ENCODE data around the gene USP15.

DNA sequence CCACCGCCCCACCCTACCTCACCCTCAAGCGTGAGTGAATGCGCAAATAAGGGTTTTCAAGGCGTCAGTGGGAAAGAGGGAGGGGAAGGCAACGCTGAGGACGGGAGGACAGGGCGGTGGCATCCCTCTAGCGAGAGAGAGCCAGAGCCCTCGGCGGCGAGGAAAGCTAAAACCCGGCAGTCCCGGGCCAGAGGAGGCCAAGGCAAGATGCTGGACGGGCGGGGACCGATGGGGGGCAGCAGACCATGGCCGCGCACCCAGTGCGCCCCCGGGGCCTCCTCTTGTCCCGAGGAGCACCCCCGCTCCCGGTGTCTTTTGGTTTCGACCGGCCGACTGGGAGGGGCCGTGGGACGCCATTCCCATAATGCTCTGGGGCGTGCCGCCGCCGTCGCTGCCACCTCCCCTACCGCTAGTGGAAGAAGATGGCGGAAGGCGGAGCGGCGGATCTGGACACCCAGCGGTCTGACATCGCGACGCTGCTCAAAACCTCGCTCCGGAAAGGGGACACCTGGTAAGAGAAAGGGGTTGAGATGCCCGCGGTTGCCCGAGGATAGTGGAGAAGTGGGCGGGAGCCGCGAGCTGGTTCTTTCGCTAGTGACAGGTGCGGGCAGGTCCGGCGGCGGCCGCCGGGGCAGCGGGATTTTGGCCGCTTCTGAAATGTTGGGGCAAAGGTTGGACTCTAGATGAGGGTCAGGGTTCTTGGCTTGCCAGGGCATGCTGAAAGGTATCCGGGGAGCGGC, at the start of gene USP15:
- TF ChIP-seq, protein P1, sequence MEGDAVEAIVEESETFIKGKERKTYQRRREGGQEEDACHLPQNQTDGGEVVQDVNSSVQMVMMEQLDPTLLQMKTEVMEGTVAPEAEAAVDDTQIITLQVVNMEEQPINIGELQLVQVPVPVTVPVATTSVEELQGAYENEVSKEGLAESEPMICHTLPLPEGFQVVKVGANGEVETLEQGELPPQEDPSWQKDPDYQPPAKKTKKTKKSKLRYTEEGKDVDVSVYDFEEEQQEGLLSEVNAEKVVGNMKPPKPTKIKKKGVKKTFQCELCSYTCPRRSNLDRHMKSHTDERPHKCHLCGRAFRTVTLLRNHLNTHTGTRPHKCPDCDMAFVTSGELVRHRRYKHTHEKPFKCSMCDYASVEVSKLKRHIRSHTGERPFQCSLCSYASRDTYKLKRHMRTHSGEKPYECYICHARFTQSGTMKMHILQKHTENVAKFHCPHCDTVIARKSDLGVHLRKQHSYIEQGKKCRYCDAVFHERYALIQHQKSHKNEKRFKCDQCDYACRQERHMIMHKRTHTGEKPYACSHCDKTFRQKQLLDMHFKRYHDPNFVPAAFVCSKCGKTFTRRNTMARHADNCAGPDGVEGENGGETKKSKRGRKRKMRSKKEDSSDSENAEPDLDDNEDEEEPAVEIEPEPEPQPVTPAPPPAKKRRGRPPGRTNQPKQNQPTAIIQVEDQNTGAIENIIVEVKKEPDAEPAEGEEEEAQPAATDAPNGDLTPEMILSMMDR (conservative IDR thresholded peaks at IDR 0.05; ENCODE audit: low read depth, low read length), result peak; percentile 90
- TF ChIP-seq RAD21 (IDR thresholded peaks at IDR 0.05; ENCODE audit: low read length), result no peak

All from IMR-90 (cell line).